ENCODE results near the gene NPL. TPM values are rescaled to one million over a fixed set of nuclear protein-coding genes. Genes with fewer than 3 reads are reported as not detected.

NPL gene
- polyA plus RNA-seq, 1 donor from 2014 or later: 1.2 TPM

DNA sequence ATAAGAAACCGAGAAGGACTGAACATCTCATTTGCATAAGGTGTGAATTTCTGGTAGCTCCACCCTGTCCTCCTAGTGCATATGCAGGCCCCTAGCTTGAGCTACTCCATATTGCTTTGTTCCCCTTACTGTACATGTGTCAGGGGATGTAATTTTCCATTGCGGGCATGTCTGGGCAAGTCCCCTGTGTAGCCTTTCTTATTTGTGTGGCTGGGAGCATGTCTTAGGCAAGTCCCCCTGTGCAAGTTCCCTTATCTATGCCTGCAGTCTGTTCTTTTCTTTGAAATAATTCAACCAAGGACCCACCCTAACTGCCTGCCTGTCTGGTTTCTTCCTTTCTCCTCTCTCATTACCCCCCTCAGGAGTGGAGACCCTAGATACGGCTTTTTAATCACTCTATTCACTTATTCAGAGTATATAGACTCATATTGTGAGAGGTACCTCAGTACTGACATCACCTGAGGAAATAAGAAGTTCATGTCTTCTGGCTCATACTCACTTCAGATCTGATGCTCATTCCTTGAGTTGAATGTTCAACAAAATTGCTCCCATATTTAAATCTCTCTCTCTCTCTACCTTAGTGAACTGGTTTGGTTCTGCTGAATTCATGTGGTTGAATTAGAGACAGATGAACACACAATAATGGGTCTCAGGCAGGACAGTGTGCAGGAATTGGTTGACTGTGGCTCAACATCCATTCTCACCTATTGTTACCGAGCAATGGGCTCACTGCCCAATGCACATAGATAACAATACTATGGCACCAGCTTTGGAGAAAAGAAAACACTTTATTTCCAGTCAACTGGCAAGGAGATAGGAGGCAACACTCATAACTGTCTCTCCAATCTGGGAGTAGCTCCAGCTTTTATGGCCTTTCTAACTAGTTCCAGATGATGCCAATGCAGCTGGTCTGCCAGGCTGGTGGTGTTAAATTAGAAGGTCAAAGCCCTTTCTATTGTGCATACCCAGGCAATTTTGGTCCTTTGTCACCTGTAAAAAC, 27.9 kb upstream of the NPL start:
- Histone ChIP-seq H3K27me3 (ENCODE audit: insufficient read depth, low read depth, low read length) (no peaks in the 10 kb centered on the region), H3K79me2 (replicated peaks; ENCODE audit: insufficient read depth, low read length) (no peaks in the 10 kb centered on the region), H3K4me2 (ENCODE audit: low read length) (no peak overlapping the region), H3K9ac (ENCODE audit: low read length) (no peak overlapping the region), H3K4me3 (ENCODE audit: low read length) (no peak overlapping the region), H3K9me3 (ENCODE audit: low read length) (no peaks in the 10 kb centered on the region), H3K36me3 (ENCODE audit: insufficient read depth, low read length) (no peaks in the 10 kb centered on the region), H4K20me1 (ENCODE audit: insufficient read depth) (no peaks in the 10 kb centered on the region), H3K27ac (ENCODE audit: low read length) (peak overlapping the region; percentile 32), H3F3A (ENCODE audit: insufficient read depth, low read length, poor library complexity, severe bottlenecking) (no peaks in the 10 kb centered on the region), H2AFZ (ENCODE audit: low read depth, low read length) (no peak overlapping the region), H3K9me2 (ENCODE audit: insufficient read depth, low read length) (no peaks in the 10 kb centered on the region)
- TF ChIP-seq, protein P1, sequence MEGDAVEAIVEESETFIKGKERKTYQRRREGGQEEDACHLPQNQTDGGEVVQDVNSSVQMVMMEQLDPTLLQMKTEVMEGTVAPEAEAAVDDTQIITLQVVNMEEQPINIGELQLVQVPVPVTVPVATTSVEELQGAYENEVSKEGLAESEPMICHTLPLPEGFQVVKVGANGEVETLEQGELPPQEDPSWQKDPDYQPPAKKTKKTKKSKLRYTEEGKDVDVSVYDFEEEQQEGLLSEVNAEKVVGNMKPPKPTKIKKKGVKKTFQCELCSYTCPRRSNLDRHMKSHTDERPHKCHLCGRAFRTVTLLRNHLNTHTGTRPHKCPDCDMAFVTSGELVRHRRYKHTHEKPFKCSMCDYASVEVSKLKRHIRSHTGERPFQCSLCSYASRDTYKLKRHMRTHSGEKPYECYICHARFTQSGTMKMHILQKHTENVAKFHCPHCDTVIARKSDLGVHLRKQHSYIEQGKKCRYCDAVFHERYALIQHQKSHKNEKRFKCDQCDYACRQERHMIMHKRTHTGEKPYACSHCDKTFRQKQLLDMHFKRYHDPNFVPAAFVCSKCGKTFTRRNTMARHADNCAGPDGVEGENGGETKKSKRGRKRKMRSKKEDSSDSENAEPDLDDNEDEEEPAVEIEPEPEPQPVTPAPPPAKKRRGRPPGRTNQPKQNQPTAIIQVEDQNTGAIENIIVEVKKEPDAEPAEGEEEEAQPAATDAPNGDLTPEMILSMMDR (IDR thresholded peaks at IDR 0.05; ENCODE audit: poor library complexity, severe bottlenecking): no peak

DNA sequence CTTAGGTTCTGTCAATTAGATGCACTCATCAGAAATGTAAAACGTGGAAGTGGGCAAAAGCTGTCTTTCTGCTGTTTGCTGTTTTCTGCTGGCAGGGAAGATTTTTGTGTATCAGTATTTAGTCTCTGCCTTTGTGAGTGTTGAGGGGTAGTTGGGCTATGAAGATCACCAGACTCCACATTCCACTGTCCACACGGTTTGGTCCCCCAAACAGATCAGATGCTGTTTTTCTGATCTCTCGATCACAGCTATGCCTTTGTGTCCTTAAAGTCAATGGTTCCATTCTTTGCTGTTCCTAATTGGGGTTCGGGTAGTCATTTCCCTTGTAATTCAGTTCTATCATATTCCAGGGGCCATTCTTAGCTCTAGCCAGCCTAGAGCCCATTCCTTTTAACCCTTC, 27.0 kb upstream of the NPL start:
- Histone ChIP-seq H3K27ac (ENCODE audit: low read length) (no peak overlapping the region), H2AFZ (ENCODE audit: low read depth, low read length) (no peak overlapping the region), H3K79me2 (replicated peaks; ENCODE audit: insufficient read depth, low read length) (no peaks in the 10 kb centered on the region), H3K9me2 (ENCODE audit: insufficient read depth, low read length) (no peaks in the 10 kb centered on the region), H3K9me3 (ENCODE audit: low read length) (no peaks in the 10 kb centered on the region), H4K20me1 (ENCODE audit: insufficient read depth) (no peaks in the 10 kb centered on the region), H3K27me3 (ENCODE audit: insufficient read depth, low read depth, low read length) (no peaks in the 10 kb centered on the region), H3F3A (ENCODE audit: insufficient read depth, low read length, poor library complexity, severe bottlenecking) (no peaks in the 10 kb centered on the region), H3K9ac (ENCODE audit: low read length) (no peak overlapping the region), H3K4me3 (ENCODE audit: low read length) (no peak overlapping the region), H3K4me2 (ENCODE audit: low read length) (no peak overlapping the region), H3K36me3 (ENCODE audit: insufficient read depth, low read length) (no peaks in the 10 kb centered on the region)
- TF ChIP-seq EZH2 (IDR thresholded peaks at IDR 0.05; ENCODE audit: borderline replicate concordance, insufficient read depth, low read length, poor library complexity, severe bottlenecking) (no peak), RAD21 (conservative IDR thresholded peaks at IDR 0.05) (no peak), SMC3 (conservative IDR thresholded peaks at IDR 0.05; ENCODE audit: poor library complexity) (no peak), TAF1 (IDR thresholded peaks at IDR 0.05; ENCODE audit: low read depth) (no peak), MXI1 (conservative IDR thresholded peaks at IDR 0.05; ENCODE audit: poor library complexity, severe bottlenecking) (no peak), POLR2AphosphoS5 (IDR thresholded peaks at IDR 0.05) (no peak), EP300 (conservative IDR thresholded peaks at IDR 0.05; ENCODE audit: poor library complexity, severe bottlenecking) (no peak)
- TF ChIP-seq, protein P1 (IDR thresholded peaks at IDR 0.05; ENCODE audit: poor library complexity, severe bottlenecking): no peak
- TF ChIP-seq, protein P2, sequence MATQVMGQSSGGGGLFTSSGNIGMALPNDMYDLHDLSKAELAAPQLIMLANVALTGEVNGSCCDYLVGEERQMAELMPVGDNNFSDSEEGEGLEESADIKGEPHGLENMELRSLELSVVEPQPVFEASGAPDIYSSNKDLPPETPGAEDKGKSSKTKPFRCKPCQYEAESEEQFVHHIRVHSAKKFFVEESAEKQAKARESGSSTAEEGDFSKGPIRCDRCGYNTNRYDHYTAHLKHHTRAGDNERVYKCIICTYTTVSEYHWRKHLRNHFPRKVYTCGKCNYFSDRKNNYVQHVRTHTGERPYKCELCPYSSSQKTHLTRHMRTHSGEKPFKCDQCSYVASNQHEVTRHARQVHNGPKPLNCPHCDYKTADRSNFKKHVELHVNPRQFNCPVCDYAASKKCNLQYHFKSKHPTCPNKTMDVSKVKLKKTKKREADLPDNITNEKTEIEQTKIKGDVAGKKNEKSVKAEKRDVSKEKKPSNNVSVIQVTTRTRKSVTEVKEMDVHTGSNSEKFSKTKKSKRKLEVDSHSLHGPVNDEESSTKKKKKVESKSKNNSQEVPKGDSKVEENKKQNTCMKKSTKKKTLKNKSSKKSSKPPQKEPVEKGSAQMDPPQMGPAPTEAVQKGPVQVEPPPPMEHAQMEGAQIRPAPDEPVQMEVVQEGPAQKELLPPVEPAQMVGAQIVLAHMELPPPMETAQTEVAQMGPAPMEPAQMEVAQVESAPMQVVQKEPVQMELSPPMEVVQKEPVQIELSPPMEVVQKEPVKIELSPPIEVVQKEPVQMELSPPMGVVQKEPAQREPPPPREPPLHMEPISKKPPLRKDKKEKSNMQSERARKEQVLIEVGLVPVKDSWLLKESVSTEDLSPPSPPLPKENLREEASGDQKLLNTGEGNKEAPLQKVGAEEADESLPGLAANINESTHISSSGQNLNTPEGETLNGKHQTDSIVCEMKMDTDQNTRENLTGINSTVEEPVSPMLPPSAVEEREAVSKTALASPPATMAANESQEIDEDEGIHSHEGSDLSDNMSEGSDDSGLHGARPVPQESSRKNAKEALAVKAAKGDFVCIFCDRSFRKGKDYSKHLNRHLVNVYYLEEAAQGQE (IDR thresholded peaks at IDR 0.05; ENCODE audit: borderline replicate concordance): no peak
